Mucosa of stomach (tissue), 1 donor: Measurements from ENCODE around the gene HDGFL3.

Source experiments
- H3K27me3 ChIP-seq: one replicate; pipeline ENCODE4 v1.7.0; 2013; ENCODE audit warnings: mild to moderate bottlenecking, low read length; ENCODE audit not compliant: control insufficient read depth, insufficient read depth
- H3K36me3 ChIP-seq: one replicate; pipeline ENCODE4 v1.7.0; 2013; ENCODE audit warnings: low read length; ENCODE audit not compliant: control insufficient read depth, insufficient read depth
- H3K4me1 ChIP-seq: one replicate; pipeline ENCODE4 v1.7.0; 2013; ENCODE audit warnings: mild to moderate bottlenecking, low read length; ENCODE audit not compliant: control insufficient read depth, insufficient read depth
- H3K4me3 ChIP-seq: one replicate; pipeline ENCODE4 v1.7.0; 2013; ENCODE audit warnings: low read length
- H3K9ac ChIP-seq: one replicate; pipeline ENCODE4 v1.7.0; 2013; ENCODE audit warnings: mild to moderate bottlenecking, low read length, moderate library complexity
- H3K9me3 ChIP-seq: one replicate; pipeline ENCODE4 v1.7.0; 2013; ENCODE audit warnings: mild to moderate bottlenecking, low read length, moderate library complexity; ENCODE audit not compliant: control insufficient read depth
- donor health status: Pancreatic carcinoma.

The HDGFL3 gene

GRCh38 chr15:83208367-83208661 lies 691 bp upstream of the HDGFL3 start:
- Histone ChIP-seq H3K9ac (no peak overlapping the region), H3K27me3 (peaks cover 21% of the 10 kb centered on the region), H3K4me3 (no peak overlapping the region), H3K4me1 (no peaks in the 10 kb centered on the region), H3K36me3 (no peaks in the 10 kb centered on the region), H3K9me3 (no peaks in the 10 kb centered on the region)

GRCh38 chr15:83207009-83207659 lies 489 bp downstream of the HDGFL3 start:
- H3K4me3 ChIP-seq = peak overlapping the region; percentile 16
- H3K27me3 ChIP-seq = peaks cover 21% of the 10 kb centered on the region
- H3K9ac ChIP-seq = peak overlapping the region; percentile 53
- H3K9me3 ChIP-seq = no peaks in the 10 kb centered on the region
- no peaks in the 10 kb centered on the region for H3K4me1 ChIP-seq
- no peaks in the 10 kb centered on the region for H3K36me3 ChIP-seq

- Histone ChIP-seq H3K36me3 (no peaks in the 10 kb centered on the region), H3K27me3 (peaks cover 21% of the 10 kb centered on the region), H3K9ac (peak overlapping the region; percentile 53), H3K4me1 (no peaks in the 10 kb centered on the region), H3K4me3 (peak overlapping the region; percentile 16), H3K9me3 (no peaks in the 10 kb centered on the region)
These were observed 1.1 kb downstream of the HDGFL3 start for GRCh38 chr15:83206526-83207008.

GRCh38 chr15:83205725-83206324 lies 1.8 kb downstream of the HDGFL3 start:
- no peaks in the 10 kb centered on the region for H3K4me1 ChIP-seq
- peaks cover 21% of the 10 kb centered on the region for H3K27me3 ChIP-seq
- H3K9me3 ChIP-seq = no peaks in the 10 kb centered on the region
- H3K36me3 ChIP-seq = no peaks in the 10 kb centered on the region
- H3K4me3 ChIP-seq = no peak overlapping the region
- H3K9ac ChIP-seq = no peak overlapping the region

GRCh38 chr15:83204697-83205096 lies 2.9 kb downstream of the HDGFL3 start:
- H3K4me3 ChIP-seq = no peak overlapping the region
- no peaks in the 10 kb centered on the region for H3K4me1 ChIP-seq

GRCh38 chr15:83203543-83203942 lies 4.1 kb downstream of the HDGFL3 start:
- Histone ChIP-seq H3K36me3 (no peaks in the 10 kb centered on the region), H3K4me1 (no peaks in the 10 kb centered on the region), H3K4me3 (no peak overlapping the region), H3K27me3 (peaks cover 17% of the 10 kb centered on the region), H3K9me3 (no peaks in the 10 kb centered on the region), H3K9ac (no peak overlapping the region)

More at GRCh38 chr15:83204697-83205096, 2.9 kb downstream of the HDGFL3 start:
- no peak overlapping the region for H3K9ac ChIP-seq
- peaks cover 21% of the 10 kb centered on the region for H3K27me3 ChIP-seq
- H3K36me3 ChIP-seq = no peaks in the 10 kb centered on the region
- H3K9me3 ChIP-seq = no peaks in the 10 kb centered on the region

GRCh38 chr15:83200589-83200988 lies 7.0 kb downstream of the HDGFL3 start:
- Histone ChIP-seq H3K4me1 (no peaks in the 10 kb centered on the region), H3K9ac (no peak overlapping the region), H3K9me3 (no peaks in the 10 kb centered on the region), H3K4me3 (no peak overlapping the region), H3K27me3 (no peaks in the 10 kb centered on the region), H3K36me3 (no peaks in the 10 kb centered on the region)

GRCh38 chr15:83200162-83200561 lies 7.5 kb downstream of the HDGFL3 start:
- no peak overlapping the region for H3K4me3 ChIP-seq
- no peaks in the 10 kb centered on the region for H3K9me3 ChIP-seq
- no peaks in the 10 kb centered on the region for H3K4me1 ChIP-seq

GRCh38 chr15:83199288-83199687 lies 8.3 kb downstream of the HDGFL3 start:
- Histone ChIP-seq H3K4me3 (no peak overlapping the region), H3K9me3 (no peaks in the 10 kb centered on the region), H3K36me3 (no peaks in the 10 kb centered on the region), H3K4me1 (no peaks in the 10 kb centered on the region), H3K9ac (no peak overlapping the region), H3K27me3 (no peaks in the 10 kb centered on the region)

More at GRCh38 chr15:83200162-83200561, 7.5 kb downstream of the HDGFL3 start:
- H3K27me3 ChIP-seq = no peaks in the 10 kb centered on the region
- no peak overlapping the region for H3K9ac ChIP-seq
- H3K36me3 ChIP-seq = no peaks in the 10 kb centered on the region

- Histone ChIP-seq H3K36me3 (no peaks in the 10 kb centered on the region), H3K9me3 (no peaks in the 10 kb centered on the region), H3K27me3 (no peaks in the 10 kb centered on the region), H3K9ac (no peak overlapping the region), H3K4me1 (no peaks in the 10 kb centered on the region), H3K4me3 (no peak overlapping the region)
These were observed 9.1 kb downstream of the HDGFL3 start for GRCh38 chr15:83198476-83198875.

GRCh38 chr15:83194528-83194927 lies 13.1 kb downstream of the HDGFL3 start:
- Histone ChIP-seq H3K27me3 (no peaks in the 10 kb centered on the region), H3K36me3 (no peaks in the 10 kb centered on the region), H3K9ac (no peak overlapping the region), H3K9me3 (no peaks in the 10 kb centered on the region), H3K4me3 (no peak overlapping the region), H3K4me1 (no peaks in the 10 kb centered on the region)

- Histone ChIP-seq H3K4me1 (no peaks in the 10 kb centered on the region), H3K9me3 (no peaks in the 10 kb centered on the region), H3K27me3 (no peaks in the 10 kb centered on the region), H3K4me3 (no peak overlapping the region), H3K9ac (no peak overlapping the region), H3K36me3 (no peaks in the 10 kb centered on the region)
These were observed 13.9 kb downstream of the HDGFL3 start for GRCh38 chr15:83193721-83194120.
